Pancreas (tissue), 10 donors: Measurements from ENCODE around the gene UNC13C. TPM values are rescaled to one million over a fixed set of nuclear protein-coding genes. Genes with fewer than 3 reads are reported as not detected.

Experiments
- ATAC-seq, 4 donors: fragments of 200-7000 bp; cut with Tn5 transposase; one replicate each; pipeline versions ENCODE4 v1.8.0 to v1.9.1; 2020; ENCODE audit warnings: mild to moderate bottlenecking in 4 of 4, moderate library complexity in 4 of 4
- DNase-seq, 6 donors: peaks; one replicate each; pipeline ENCODE4 v3.0.0-alpha.2; 2020
- FAIRE-seq: peaks from 2 replicates; lab custom pipeline; 2012; peaks lifted over from hg19 to GRCh38; lab: Jason Lieb, UNC
- H3K27ac ChIP-seq, 4 donors: fragments of 200-600 bp; sonication (generic); 1 replicate in 3 of 4; 2 replicates in 1 of 4; pipeline versions ENCODE4 v1.5.0 to v1.8.0; 2020
- H3K27me3 ChIP-seq, 4 donors: fragments of 200-600 bp; one replicate each; pipeline ENCODE4 v1.8.0; 2021
- H3K36me3 ChIP-seq, 3 donors: fragments of 200-600 bp; sonication (generic) in 1 of 3; one replicate each; pipeline versions ENCODE4 v1.5.0 to v1.8.0; 2020 to 2021
- H3K4me1 ChIP-seq, 3 donors: fragments of 200-600 bp; one replicate each; pipeline ENCODE4 v1.8.0; 2021
- H3K4me3 ChIP-seq, 4 donors: fragments of 200-600 bp; sonication (generic) in 2 of 4; one replicate each; pipeline versions ENCODE4 v1.5.0 to v1.8.0; 2020 to 2021
- H3K9me3 ChIP-seq, 4 donors: fragments of 200-600 bp; one replicate each; pipeline ENCODE4 v1.8.0; 2021
- WGBS, 2 donors: extraction: QIAGEN DNeasy Blood & Tissue Kit; methylation state at CpG; one replicate each; pipeline ENCODE4 v1.1.7; 2013; 5-methylcytosine and 5-hydroxymethylcytosine counted together
- intact Hi-C, 3 donors: fragments of 100-400 bp; cut with DNase I; formaldehyde crosslinking; loops; one replicate each; pipeline versions ENCODE4 v1.11.1 to v1.14.2; 2022
- polyA plus RNA-seq, 2 donors: library from polyadenylated mRNA; stranded (reverse); fragments of 200-250 nt; gene quantifications; one replicate each; pipeline ENCODE4 v1.2.3, GENCODE V29; 2013
- total RNA-seq, 6 donors: library from RNA; stranded (reverse); fragmentation: NEBNext Ultra II Directional in 4 of 6; extraction: Animal tissue kit (Norgen Biotek cat#: 25700) in 4 of 6; gene quantifications; one replicate each; pipeline versions ENCODE4 v1.2.1 to v1.2.4, GENCODE V29; 2021 to 2023
- TF ChIP-seq, protein P1 (sequence below), 4 donors: fragments of 200-600 bp; sonication (generic) in 3 of 4; IDR thresholded peaks; one replicate each; pipeline versions ENCODE4 v1.5.0 to v1.8.0; 2021; ENCODE audit warnings: antibody characterized with exemption in 4 of 4
- donor health status: healthy with polysubstance abuse.
- donor health status: DM: no; HTN: no; CAD: no; lungs with moderate emphysema.
- donor health status: DM: no; HTN: no; CAD: no.
- donor health status: control.
- donor health status: control.
- donor health status: Bipolar disorder and iron deficiency.
- donor health status: DM: yes; HTN: yes; CAD: no.
- donor health status: DM: no; HTN: no; CAD: no.
- donor health status: DM: no; HTN: no; CAD: no.
- donor health status: DM: yes; HTN: yes; CAD: no.

UNC13C gene
- total and polyA plus RNA-seq, 8 donors: under 0.01 to 0.38 (median 0.04) TPM; not detected in 2

DNA sequence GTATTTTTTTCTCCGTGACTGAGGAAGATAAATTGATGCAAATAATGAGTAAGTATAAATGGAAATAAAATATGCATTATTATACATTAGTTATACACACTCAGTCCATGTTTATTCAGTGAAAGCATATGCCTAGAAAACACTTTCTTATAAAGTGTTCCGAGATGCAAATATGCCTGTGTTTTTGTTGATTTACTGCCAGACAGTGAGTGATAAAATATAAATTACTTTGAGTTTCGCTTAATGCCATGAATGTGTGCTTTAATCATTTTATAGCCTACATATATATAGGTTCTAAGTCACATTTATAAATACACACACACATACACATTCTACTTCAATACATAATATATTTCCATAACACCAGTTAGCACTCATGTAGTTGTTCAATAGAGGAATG lies 569.2 kb downstream of the UNC13C start:
- H3K27ac ChIP-seq: no peak overlapping the region
- intact Hi-C loops: no loop called here
- H3K4me1 ChIP-seq: no peaks in the 10 kb centered on the region
- TF ChIP-seq, protein P1, sequence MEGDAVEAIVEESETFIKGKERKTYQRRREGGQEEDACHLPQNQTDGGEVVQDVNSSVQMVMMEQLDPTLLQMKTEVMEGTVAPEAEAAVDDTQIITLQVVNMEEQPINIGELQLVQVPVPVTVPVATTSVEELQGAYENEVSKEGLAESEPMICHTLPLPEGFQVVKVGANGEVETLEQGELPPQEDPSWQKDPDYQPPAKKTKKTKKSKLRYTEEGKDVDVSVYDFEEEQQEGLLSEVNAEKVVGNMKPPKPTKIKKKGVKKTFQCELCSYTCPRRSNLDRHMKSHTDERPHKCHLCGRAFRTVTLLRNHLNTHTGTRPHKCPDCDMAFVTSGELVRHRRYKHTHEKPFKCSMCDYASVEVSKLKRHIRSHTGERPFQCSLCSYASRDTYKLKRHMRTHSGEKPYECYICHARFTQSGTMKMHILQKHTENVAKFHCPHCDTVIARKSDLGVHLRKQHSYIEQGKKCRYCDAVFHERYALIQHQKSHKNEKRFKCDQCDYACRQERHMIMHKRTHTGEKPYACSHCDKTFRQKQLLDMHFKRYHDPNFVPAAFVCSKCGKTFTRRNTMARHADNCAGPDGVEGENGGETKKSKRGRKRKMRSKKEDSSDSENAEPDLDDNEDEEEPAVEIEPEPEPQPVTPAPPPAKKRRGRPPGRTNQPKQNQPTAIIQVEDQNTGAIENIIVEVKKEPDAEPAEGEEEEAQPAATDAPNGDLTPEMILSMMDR (IDR thresholded peaks at IDR 0.05): no peak
- no peak overlapping the region for H3K4me3 ChIP-seq
- FAIRE-seq (no peak), DNase-seq (no peak), ATAC-seq (no peak)
- no peaks in the 10 kb centered on the region for H3K27me3 ChIP-seq
- H3K9me3 ChIP-seq: no peaks in the 10 kb centered on the region
- no peaks in the 10 kb centered on the region for H3K36me3 ChIP-seq
- 38 to 40% methylated on average over 3 of the region's 3 CpGs for WGBS, 2 donors

DNA sequence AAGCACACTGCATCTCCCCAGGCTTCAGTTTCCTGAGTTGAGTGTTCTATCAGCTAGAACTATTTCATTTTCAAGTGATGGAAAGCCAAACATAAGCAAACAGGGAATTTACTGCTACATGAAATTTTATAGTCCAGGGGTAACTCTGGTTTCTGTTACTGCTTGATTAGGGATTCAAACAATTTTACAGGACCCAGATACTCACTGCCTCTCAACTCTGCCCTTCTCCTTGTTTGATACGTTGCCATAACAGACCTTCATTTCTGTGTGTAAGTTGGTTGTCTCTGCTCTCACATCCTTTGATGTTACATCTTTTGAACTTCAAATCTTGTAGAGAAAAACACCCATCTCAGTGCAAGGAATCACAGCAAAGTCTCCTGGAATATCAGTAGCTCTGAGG lies 572.7 kb downstream of the UNC13C start:
- Histone ChIP-seq H3K27ac (no peak overlapping the region), H3K36me3 (no peaks in the 10 kb centered on the region), H3K4me3 (no peak overlapping the region), H3K9me3 (no peaks in the 10 kb centered on the region), H3K4me1 (no peaks in the 10 kb centered on the region), H3K27me3 (peaks cover 0 to 3% (median 0%) of the 10 kb centered on the region in 4 donors)
- DNase-seq: no peak
- no peak for FAIRE-seq
- intact Hi-C loops: no loop called here
- WGBS, 2 donors: 27 to 48% methylated on average over 1 of the region's 1 CpG
- no peak for ATAC-seq
- TF ChIP-seq, protein P1 (IDR thresholded peaks at IDR 0.05): no peak

DNA sequence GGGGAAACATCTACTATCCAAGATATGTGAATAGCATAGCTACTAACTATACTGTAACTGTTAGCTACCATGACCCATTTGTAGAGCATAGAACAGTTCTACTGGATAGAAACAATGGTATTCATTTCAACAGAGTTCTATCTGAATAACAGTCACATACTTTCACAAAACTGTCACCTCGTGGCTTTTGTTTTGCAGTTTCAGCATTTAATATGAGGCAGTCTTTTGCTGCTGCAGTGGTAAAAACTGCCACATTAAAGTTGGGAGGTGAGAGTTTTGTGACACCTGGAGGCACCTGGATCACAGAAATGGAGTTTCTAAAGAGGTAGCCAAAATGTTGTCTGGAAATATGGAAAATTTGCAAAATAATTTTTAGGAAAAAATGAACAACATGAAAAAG lies 578.0 kb downstream of the UNC13C start:
- Histone ChIP-seq H3K4me3 (no peak overlapping the region), H3K9me3 (no peaks in the 10 kb centered on the region), H3K27ac (no peak overlapping the region), H3K36me3 (no peaks in the 10 kb centered on the region), H3K4me1 (no peaks in the 10 kb centered on the region), H3K27me3 (peaks cover 0 to 3% (median 0%) of the 10 kb centered on the region in 4 donors)
- intact Hi-C loops: no loop called here
- no peak for FAIRE-seq
- 42 to 49% methylated on average over 1 of the region's 1 CpG for WGBS, 2 donors
- no peak for ATAC-seq
- TF ChIP-seq, protein P1 (IDR thresholded peaks at IDR 0.05): no peak
- DNase-seq: no peak

DNA sequence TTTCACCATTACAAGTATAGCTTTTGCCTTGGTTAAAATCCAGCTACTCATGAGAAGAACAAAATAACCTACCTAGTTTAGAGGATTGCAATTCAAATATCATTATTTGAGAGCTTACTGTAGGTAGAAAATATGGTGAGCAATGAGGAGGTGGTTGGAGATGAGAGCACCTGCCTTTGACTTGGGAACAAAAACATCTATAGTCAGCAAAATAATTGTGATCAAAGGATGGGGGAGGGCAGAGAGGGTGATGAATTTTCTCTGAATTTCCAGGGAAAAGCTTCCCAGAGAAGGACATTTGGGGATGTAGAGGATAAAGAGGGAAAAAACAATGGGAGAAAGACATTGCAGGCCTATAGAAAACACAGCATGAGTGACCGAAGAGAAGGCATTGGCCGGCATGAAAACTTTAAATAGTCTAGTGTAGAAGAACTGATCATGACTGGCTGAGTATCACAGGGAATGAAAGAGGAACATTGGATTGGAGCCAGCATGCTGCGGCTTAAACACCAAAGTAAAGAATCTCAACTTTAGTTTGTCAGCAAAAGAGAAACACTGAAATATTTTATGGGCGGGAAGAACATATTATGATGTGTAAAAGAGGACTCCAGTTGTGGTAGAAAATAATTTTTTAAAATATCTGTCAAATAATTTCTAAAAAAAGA lies 581.3 kb downstream of the UNC13C start:
- H3K27me3 ChIP-seq: peaks cover 0 to 3% (median 0%) of the 10 kb centered on the region in 4 donors
- ATAC-seq (peak in 1 of 4 donors; percentile 19), FAIRE-seq (no peak), DNase-seq (peak in 1 of 6 donors; percentile 22)
- H3K36me3 ChIP-seq: no peaks in the 10 kb centered on the region
- no peaks in the 10 kb centered on the region for H3K9me3 ChIP-seq
- TF ChIP-seq, protein P1 (IDR thresholded peaks at IDR 0.05): no peak
- WGBS, 2 donors: 71 to 81% methylated on average over 4 of the region's 4 CpGs
- no peak overlapping the region for H3K27ac ChIP-seq
- no peak overlapping the region for H3K4me3 ChIP-seq
- no peaks in the 10 kb centered on the region for H3K4me1 ChIP-seq
- intact Hi-C loops: loop anchor here in 1 of 3 donors (10.0 kb wide), 1 partner anchor 55 kb away; no protein-coding TSS in a partner anchor

GRCh38 chr15:54560417-54560816 lies 582.2 kb downstream of the UNC13C start:
- Histone ChIP-seq H3K27ac (no peak overlapping the region), H3K4me1 (no peaks in the 10 kb centered on the region), H3K27me3 (no peaks in the 10 kb centered on the region), H3K9me3 (no peaks in the 10 kb centered on the region), H3K36me3 (no peaks in the 10 kb centered on the region), H3K4me3 (no peak overlapping the region)
- WGBS, 2 donors: 73 to 81% methylated on average over 2 of the region's 2 CpGs
- TF ChIP-seq, protein P1 (IDR thresholded peaks at IDR 0.05): no peak
- no peak for FAIRE-seq
- no peak for DNase-seq
- ATAC-seq: no peak
- intact Hi-C loops: loop anchor here in 1 of 3 donors (10.0 kb wide), 1 partner anchor 54 kb away; no protein-coding TSS in a partner anchor
